ENCODE data around the gene SLC45A2. TPM values are rescaled to one million over a fixed set of nuclear protein-coding genes. Genes with fewer than 3 reads are reported as not detected.

The SLC45A2 gene
- total RNA-seq, 4 donors from 2014 or later: 0.26 TPM; not detected in 3

DNA sequence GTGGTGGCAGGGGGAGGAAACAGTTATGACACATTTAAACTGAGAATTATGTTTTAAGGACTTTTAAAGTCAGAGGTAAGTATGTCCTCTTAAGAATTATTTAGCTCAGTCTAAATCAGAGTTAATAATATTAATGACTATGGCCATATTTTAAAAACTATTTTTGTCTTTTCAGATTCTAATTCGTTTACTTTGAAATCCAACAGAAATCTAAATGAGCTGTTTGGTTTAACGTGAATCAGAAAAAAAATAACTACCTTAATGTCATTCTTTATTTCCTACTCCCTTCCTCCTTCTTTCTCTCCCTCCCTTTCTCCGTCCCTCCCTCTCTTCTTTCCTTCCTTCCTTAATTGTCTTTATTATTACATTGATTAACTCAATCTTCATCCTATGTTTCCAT, 43.9 kb upstream of the SLC45A2 start:
- H3K27me3 ChIP-seq: no peaks in the 10 kb centered on the region
- no peaks in the 10 kb centered on the region for H3K9me3 ChIP-seq
- H3K27ac ChIP-seq (replicated peaks in 1 of 4): no peak overlapping the region
- DNase-seq (ENCODE audit: extremely low spot score): no peak
- no peaks in the 10 kb centered on the region for H3K4me1 ChIP-seq
- peaks cover 0 to 15% (median 0%) of the 10 kb centered on the region in 4 donors for H3K36me3 ChIP-seq
- 89% methylated on average over 3 of the region's 3 CpGs for WGBS
- no peak overlapping the region for H3K4me3 ChIP-seq
- intact Hi-C loops (cut with DNase I): no loop called here
- TF ChIP-seq EP300 (IDR thresholded peaks at IDR 0.05) (no peak), POLR2A (IDR thresholded peaks at IDR 0.05; ENCODE audit: low read depth) (no peak), POLR2AphosphoS5 (IDR thresholded peaks at IDR 0.05) (no peak)
- TF ChIP-seq, protein P1, sequence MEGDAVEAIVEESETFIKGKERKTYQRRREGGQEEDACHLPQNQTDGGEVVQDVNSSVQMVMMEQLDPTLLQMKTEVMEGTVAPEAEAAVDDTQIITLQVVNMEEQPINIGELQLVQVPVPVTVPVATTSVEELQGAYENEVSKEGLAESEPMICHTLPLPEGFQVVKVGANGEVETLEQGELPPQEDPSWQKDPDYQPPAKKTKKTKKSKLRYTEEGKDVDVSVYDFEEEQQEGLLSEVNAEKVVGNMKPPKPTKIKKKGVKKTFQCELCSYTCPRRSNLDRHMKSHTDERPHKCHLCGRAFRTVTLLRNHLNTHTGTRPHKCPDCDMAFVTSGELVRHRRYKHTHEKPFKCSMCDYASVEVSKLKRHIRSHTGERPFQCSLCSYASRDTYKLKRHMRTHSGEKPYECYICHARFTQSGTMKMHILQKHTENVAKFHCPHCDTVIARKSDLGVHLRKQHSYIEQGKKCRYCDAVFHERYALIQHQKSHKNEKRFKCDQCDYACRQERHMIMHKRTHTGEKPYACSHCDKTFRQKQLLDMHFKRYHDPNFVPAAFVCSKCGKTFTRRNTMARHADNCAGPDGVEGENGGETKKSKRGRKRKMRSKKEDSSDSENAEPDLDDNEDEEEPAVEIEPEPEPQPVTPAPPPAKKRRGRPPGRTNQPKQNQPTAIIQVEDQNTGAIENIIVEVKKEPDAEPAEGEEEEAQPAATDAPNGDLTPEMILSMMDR (IDR thresholded peaks at IDR 0.05): no peak

GRCh38 chr5:34026089-34026761, 41.7 kb upstream of the SLC45A2 start:
- peaks cover 0 to 17% (median 0%) of the 10 kb centered on the region in 4 donors for H3K36me3 ChIP-seq
- no peak for TF ChIP-seq POLR2AphosphoS5 (IDR thresholded peaks at IDR 0.05)
- no peak for TF ChIP-seq EP300 (IDR thresholded peaks at IDR 0.05)
- TF ChIP-seq, protein P1 (IDR thresholded peaks at IDR 0.05): no peak
- TF ChIP-seq POLR2A (IDR thresholded peaks at IDR 0.05; ENCODE audit: low read depth): no peak
- intact Hi-C loops (cut with DNase I): no loop called here
- no peaks in the 10 kb centered on the region for H3K9me3 ChIP-seq
- no peak overlapping the region for H3K27ac ChIP-seq (replicated peaks in 1 of 4)
- H3K4me1 ChIP-seq: peaks cover 0 to 4% (median 0%) of the 10 kb centered on the region in 4 donors
- H3K27me3 ChIP-seq: no peaks in the 10 kb centered on the region
- DNase-seq (ENCODE audit: extremely low spot score): no peak
- H3K4me3 ChIP-seq: no peak overlapping the region
- 88% methylated on average over 9 of the region's 9 CpGs for WGBS

GRCh38 chr5:34022121-34022705, 37.7 kb upstream of the SLC45A2 start:
- Histone ChIP-seq H3K4me1 (peaks cover 0 to 5% (median 3%) of the 10 kb centered on the region in 4 donors), H3K27ac (replicated peaks in 1 of 4) (no peak overlapping the region), H3K36me3 (peaks cover 0 to 27% (median 4%) of the 10 kb centered on the region in 4 donors), H3K9me3 (no peaks in the 10 kb centered on the region), H3K4me3 (no peak overlapping the region), H3K27me3 (no peaks in the 10 kb centered on the region)
- intact Hi-C loops (cut with DNase I): no loop called here
- WGBS: 12% methylated on average over 2 of the region's 2 CpGs
- no peak for TF ChIP-seq POLR2A (IDR thresholded peaks at IDR 0.05; ENCODE audit: low read depth)
- TF ChIP-seq, protein P1 (IDR thresholded peaks at IDR 0.05): no peak
- TF ChIP-seq POLR2AphosphoS5 (IDR thresholded peaks at IDR 0.05): no peak
- TF ChIP-seq EP300 (IDR thresholded peaks at IDR 0.05): no peak
- no peak for DNase-seq (ENCODE audit: extremely low spot score)

DNA sequence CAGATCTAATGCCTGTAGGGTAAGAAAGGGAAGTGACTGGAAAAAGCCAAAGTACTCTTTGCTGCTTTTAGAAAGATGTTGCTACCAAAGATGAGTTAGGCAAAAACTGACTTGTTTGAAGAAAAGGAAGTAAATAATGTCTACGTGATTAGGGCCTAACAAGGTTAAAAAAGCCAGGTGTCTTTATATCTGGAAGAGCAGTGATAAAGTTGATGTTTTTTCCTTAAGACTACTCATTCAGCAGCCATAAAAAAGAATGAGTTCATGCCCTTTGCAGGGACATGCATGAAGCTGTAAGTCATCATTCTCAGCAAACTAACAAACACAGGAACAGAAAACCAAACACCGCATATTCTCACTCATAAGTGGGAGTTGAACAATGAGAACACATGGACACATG, 36.8 kb upstream of the SLC45A2 start:
- WGBS: 72% methylated on average over 2 of the region's 2 CpGs
- Histone ChIP-seq H3K4me1 (peaks cover 0 to 5% (median 3%) of the 10 kb centered on the region in 4 donors), H3K9me3 (no peaks in the 10 kb centered on the region), H3K36me3 (peaks cover 0 to 27% (median 4%) of the 10 kb centered on the region in 4 donors), H3K4me3 (no peak overlapping the region), H3K27ac (replicated peaks in 1 of 4) (no peak overlapping the region), H3K27me3 (no peaks in the 10 kb centered on the region)
- intact Hi-C loops (cut with DNase I): no loop called here
- no peak for TF ChIP-seq EP300 (IDR thresholded peaks at IDR 0.05)
- TF ChIP-seq, protein P1 (IDR thresholded peaks at IDR 0.05): no peak
- TF ChIP-seq POLR2A (IDR thresholded peaks at IDR 0.05; ENCODE audit: low read depth): no peak
- TF ChIP-seq POLR2AphosphoS5 (IDR thresholded peaks at IDR 0.05): no peak
- DNase-seq (ENCODE audit: extremely low spot score): no peak
